Left ventricle myocardium inferior (tissue), 1 donor: ENCODE data around the gene DYNC1H1. TPM values are rescaled to one million over a fixed set of nuclear protein-coding genes. Genes with fewer than 3 reads are reported as not detected.

Source experiments
- DNase-seq: peaks from one replicate; pipeline ENCODE4 v3.0.0-alpha.2; 2020
- H3K27ac ChIP-seq: fragments of 200-600 bp; replicated peaks from 2 replicates; pipeline ENCODE4 v1.8.0; 2021
- H3K27me3 ChIP-seq: fragments of 200-600 bp; 2 replicates; pipeline ENCODE4 v1.8.0; 2021; ENCODE audit warnings: low read depth
- H3K36me3 ChIP-seq: fragments of 200-600 bp; 2 replicates; pipeline ENCODE4 v1.8.0; 2021
- H3K4me1 ChIP-seq: fragments of 200-600 bp; 2 replicates; pipeline ENCODE4 v1.8.0; 2021
- H3K4me3 ChIP-seq: fragments of 200-600 bp; 2 replicates; pipeline ENCODE4 v1.8.0; 2021; ENCODE audit warnings: mild to moderate bottlenecking, moderate library complexity
- H3K9me3 ChIP-seq: fragments of 200-600 bp; replicated peaks from 2 replicates; pipeline ENCODE4 v1.8.0; 2021
- intact Hi-C: fragments of 100-400 bp; cut with micrococcal nuclease; formaldehyde crosslinking; loops from one replicate; pipeline ENCODE4 v1.11.0; 2022
- total RNA-seq: library from RNA; stranded (reverse); fragmentation: NEBNext Ultra II Directional; extraction: Animal tissue kit (Norgen Biotek cat#: 25700); gene quantifications from one replicate; pipeline ENCODE4 v1.2.1, GENCODE V29; 2021
- TF ChIP-seq, protein P1 (sequence below): fragments of 200-600 bp; IDR thresholded peaks from 2 replicates; pipeline ENCODE4 v1.8.0; 2021; ENCODE audit warnings: antibody characterized with exemption, mild to moderate bottlenecking, borderline replicate concordance
- donor health status: DM: no; HTN: yes; CAD: no; lungs with severe emphysema.

The DYNC1H1 gene
- total RNA-seq, 1 donor from 2014 or later, result 402 TPM

- peak within 1 kb of the TSS; percentile 92 for H3K4me3 ChIP-seq
- no peaks in the 10 kb centered on the region for H3K27me3 ChIP-seq
- H3K36me3 ChIP-seq, result peaks cover 37% of the 10 kb centered on the region
- TF ChIP-seq, protein P1, sequence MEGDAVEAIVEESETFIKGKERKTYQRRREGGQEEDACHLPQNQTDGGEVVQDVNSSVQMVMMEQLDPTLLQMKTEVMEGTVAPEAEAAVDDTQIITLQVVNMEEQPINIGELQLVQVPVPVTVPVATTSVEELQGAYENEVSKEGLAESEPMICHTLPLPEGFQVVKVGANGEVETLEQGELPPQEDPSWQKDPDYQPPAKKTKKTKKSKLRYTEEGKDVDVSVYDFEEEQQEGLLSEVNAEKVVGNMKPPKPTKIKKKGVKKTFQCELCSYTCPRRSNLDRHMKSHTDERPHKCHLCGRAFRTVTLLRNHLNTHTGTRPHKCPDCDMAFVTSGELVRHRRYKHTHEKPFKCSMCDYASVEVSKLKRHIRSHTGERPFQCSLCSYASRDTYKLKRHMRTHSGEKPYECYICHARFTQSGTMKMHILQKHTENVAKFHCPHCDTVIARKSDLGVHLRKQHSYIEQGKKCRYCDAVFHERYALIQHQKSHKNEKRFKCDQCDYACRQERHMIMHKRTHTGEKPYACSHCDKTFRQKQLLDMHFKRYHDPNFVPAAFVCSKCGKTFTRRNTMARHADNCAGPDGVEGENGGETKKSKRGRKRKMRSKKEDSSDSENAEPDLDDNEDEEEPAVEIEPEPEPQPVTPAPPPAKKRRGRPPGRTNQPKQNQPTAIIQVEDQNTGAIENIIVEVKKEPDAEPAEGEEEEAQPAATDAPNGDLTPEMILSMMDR, result peak; percentile 42
- peaks cover 59% of the 10 kb centered on the region for H3K4me1 ChIP-seq
- peak within 1 kb of the TSS; percentile 100 for H3K27ac ChIP-seq
- H3K9me3 ChIP-seq, result no peaks in the 10 kb centered on the region
- intact Hi-C loops, result no loop called here
- DNase-seq, result peak; percentile 95
Measured at GRCh38 chr14:102086972-102087761, 122.8 kb downstream of the DYNC1H1 start, which contains the start of gene HSP90AA1. Gene HSP90AA1 (minus strand): TSS chr14:102087044. CDS start chr14:102086378, 666 bp downstream.

DNA sequence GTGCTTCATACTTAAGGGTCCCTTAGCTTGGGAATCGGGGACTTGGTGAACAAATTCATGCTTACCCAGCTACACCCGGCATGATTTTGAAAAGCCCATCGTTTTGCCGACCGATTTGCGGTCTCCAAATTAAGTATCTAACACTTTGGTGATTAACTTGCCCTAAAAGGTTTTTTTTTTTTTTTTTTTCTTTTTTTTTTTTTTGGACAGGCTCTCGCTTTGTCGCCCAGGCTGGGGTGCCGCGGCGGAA, 123.3 kb downstream of the DYNC1H1 start:
- Histone ChIP-seq H3K4me1 (peaks cover 54% of the 10 kb centered on the region), H3K9me3 (no peaks in the 10 kb centered on the region), H3K27ac (peak overlapping the region; percentile 100), H3K4me3 (peak overlapping the region; percentile 92), H3K36me3 (peaks cover 32% of the 10 kb centered on the region), H3K27me3 (no peaks in the 10 kb centered on the region)
- TF ChIP-seq, protein P1, result no peak
- intact Hi-C loops, result no loop called here
- no peak for DNase-seq

GRCh38 chr14:102088012-102088792, 123.8 kb downstream of the DYNC1H1 start:
- Histone ChIP-seq H3K36me3 (peaks cover 26% of the 10 kb centered on the region), H3K4me1 (peaks cover 49% of the 10 kb centered on the region), H3K4me3 (peak overlapping the region; percentile 92), H3K27me3 (no peaks in the 10 kb centered on the region), H3K9me3 (no peaks in the 10 kb centered on the region), H3K27ac (peak overlapping the region; percentile 100)
- TF ChIP-seq, protein P1, result no peak
- DNase-seq, result peak; percentile 58
- intact Hi-C loops, result no loop called here

DNA sequence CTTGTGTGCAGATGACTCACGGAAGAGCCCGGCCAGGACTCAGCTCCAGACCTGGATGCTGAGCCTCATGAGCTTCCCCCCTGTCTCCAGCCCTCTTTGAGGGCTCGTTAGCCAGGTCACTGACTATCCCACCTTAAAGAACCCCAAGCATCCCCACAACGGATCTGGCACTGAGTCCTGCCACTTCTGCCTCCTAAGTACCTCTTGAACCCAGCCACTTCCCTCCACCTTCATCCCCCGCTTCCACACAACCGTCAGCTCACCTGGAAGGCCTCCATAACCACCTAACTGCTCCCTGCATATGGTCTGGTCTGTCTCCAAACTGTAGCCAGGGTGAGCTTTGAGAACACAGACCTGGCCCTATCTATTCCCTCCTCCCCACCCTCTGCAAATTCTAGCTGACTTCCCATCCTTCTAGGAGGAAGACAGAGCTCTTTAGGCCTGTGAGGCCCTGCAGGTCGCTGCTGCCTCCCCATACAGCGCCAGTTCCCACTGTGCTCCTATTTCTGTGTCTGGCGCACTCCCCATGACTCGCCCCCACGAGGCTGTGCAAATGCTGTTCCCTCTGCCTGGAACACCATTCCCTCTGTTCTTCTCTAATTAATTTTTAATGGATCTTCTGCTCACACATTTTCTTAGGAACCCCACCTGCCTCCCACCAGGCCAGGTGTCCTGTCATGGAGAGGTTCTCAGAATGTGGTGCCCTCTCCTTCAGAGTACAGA, 125.4 kb downstream of the DYNC1H1 start:
- intact Hi-C loops, result no loop called here
- TF ChIP-seq, protein P1, result no peak
- H3K4me1 ChIP-seq, result peaks cover 33% of the 10 kb centered on the region

DNA sequence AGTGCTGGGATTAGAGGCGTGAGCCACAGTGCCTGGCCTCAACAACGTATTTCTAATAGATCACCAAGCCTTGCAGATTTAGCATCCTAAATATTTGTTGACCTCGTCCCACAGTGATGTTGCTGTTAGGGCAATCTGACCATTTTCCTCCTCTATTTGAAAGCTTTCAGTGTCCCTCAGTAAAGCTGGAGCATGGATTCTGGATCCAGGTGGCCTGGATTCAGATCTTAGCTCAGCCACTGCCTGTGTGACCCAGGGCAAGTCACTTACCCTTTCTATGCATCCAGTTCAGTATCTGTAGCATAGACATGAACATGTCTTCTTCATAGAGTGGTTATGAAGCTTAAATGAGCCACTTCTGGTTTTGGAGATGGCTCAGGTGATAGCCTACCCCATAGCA, 126.3 kb downstream of the DYNC1H1 start:
- Histone ChIP-seq H3K27me3 (no peaks in the 10 kb centered on the region), H3K4me1 (peaks cover 24% of the 10 kb centered on the region), H3K27ac (no peak overlapping the region), H3K9me3 (no peaks in the 10 kb centered on the region), H3K36me3 (peaks cover 1% of the 10 kb centered on the region), H3K4me3 (no peak overlapping the region)
- DNase-seq, result no peak
- TF ChIP-seq, protein P1, result no peak
- intact Hi-C loops, result no loop called here

More for the DNA sequence above, 125.4 kb downstream of the DYNC1H1 start:
- Histone ChIP-seq H3K4me3 (no peak overlapping the region), H3K27ac (no peak overlapping the region), H3K27me3 (no peaks in the 10 kb centered on the region), H3K9me3 (no peaks in the 10 kb centered on the region), H3K36me3 (peaks cover 11% of the 10 kb centered on the region)
- no peak for DNase-seq
